GM19397 (cell line): ENCODE measurements around the gene PGAM2.
A peak's percentile ranks its signal among the peaks of the same experiment; 100 is the strongest.

Experiments
- ATAC-seq: cut with Tn5 transposase; IDR thresholded peaks from one replicate; pipeline ENCODE4 v1.9.1; 2021; ENCODE audit warnings: mild to moderate bottlenecking, moderate library complexity; ENCODE audit not compliant: unreplicated experiment

Gene PGAM2

GRCh38 chr7:44103923-44104859 is 38.8 kb upstream of the PGAM2 start, which contains the start of gene AEBP1:
Gene AEBP1 (plus strand): TSS chr7:44104345. CDS start chr7:44104666, 321 bp downstream.
- ATAC-seq: no peak

GRCh38 chr7:44103566-44103922 is 38.2 kb upstream of the PGAM2 start:
- no peak for ATAC-seq

GRCh38 chr7:44102846-44103565 is 37.6 kb upstream of the PGAM2 start:
- ATAC-seq: no peak

DNA sequence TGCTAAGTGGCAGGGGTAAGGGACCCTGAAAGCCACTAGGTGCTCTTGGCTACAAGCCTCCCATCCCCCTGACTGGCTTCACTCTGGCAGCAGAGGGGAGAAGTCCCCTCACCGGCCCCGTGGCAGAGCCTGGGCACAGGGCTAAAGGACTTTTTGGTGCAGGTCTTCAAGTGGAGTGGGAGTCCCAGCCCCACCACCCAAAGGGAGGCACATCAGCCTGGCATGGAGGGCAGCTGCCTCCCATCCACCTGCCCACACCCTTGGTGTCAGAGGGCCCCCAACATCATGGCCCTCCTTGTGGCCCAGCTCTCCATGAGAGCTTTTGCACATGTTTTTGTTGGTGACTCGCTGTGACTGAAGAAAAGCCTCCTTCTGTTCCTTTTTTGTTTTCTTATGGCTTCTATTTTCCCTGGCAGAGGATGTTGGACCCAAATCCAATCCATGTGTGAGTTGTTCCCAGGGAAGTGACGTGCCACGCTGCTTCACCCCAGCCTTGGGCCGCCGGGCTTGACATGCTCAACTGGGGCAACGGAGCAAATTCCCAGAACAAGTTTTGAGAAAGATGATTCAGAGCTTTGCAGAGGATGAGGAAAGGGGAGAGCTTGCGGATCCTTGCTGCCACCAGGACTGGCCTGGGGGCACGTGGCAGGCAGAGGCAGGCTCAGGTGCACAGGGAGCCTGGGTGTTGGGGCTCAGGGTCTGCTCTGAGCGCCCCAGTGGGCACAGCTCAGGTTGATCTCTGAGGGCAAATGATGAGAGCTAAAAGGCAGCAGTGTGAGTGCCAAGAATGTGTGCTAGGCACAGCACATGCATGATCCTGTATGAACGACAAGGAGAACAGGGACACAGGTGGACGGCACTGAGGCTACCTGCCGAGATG is 36.8 kb upstream of the PGAM2 start:
- no peak for ATAC-seq

GRCh38 chr7:44101303-44101965 is 36.1 kb upstream of the PGAM2 start:
- ATAC-seq: no peak

DNA sequence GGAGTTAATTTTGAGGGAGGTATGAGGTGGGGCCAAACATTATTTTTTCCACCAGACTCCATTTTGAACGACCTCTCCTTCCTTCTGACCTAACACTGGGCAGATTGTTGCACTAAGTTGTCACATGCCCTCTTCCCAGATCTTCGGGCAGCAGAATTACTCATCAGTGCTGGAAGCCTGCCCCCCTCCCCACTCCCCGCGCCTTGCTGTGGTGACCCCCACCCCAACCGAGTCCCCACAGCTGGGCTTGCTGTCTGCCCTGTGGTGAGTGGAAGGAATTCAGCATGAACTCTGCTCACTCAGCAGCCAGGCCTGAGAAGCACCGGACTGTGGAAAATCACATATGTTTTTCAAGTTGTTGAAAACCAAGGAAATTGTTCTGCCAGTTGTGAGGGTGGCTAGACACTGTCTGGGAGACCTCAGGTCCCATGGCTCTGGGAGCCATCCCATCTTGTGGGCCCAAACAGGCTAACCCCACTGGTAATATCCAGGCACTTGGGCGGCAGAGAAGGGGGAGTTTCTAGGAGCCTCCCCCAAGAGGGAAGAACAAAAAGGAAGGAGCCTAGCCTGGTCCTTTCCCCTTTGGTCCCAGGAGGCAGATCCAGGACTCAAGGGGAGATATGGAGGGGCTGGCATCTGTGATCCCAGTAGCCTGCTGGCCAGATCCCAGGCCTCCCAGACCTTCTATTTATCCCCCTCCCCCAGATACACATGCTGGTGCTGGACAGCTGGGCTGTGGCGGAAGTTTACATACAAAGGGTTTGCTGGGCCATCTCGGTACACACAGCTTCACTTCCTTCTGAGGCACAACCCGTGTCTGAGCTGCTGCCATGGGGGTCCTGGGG is 35.3 kb upstream of the PGAM2 start:
- ATAC-seq: no peak

DNA sequence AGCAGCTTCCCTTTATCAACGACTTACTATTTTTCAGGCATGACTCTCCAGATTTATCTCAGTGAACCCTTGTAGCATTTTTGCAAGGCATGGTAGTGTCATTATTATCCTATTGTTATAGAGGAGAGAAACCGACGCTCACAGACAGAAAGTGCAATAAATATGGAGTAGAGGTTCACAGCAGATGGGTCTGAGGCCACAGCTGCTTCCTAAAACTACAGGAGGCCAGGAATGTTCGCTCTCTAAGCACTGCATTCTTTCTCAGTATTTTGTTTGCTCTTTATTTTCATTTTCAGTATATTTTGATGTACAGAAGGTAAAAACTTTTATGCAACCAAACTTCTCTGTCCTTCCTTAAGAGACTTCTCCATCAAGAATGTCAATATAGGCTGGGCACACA is 34.3 kb upstream of the PGAM2 start:
- ATAC-seq: no peak

GRCh38 chr7:44098092-44099068 is 33.0 kb upstream of the PGAM2 start:
- no peak for ATAC-seq

DNA sequence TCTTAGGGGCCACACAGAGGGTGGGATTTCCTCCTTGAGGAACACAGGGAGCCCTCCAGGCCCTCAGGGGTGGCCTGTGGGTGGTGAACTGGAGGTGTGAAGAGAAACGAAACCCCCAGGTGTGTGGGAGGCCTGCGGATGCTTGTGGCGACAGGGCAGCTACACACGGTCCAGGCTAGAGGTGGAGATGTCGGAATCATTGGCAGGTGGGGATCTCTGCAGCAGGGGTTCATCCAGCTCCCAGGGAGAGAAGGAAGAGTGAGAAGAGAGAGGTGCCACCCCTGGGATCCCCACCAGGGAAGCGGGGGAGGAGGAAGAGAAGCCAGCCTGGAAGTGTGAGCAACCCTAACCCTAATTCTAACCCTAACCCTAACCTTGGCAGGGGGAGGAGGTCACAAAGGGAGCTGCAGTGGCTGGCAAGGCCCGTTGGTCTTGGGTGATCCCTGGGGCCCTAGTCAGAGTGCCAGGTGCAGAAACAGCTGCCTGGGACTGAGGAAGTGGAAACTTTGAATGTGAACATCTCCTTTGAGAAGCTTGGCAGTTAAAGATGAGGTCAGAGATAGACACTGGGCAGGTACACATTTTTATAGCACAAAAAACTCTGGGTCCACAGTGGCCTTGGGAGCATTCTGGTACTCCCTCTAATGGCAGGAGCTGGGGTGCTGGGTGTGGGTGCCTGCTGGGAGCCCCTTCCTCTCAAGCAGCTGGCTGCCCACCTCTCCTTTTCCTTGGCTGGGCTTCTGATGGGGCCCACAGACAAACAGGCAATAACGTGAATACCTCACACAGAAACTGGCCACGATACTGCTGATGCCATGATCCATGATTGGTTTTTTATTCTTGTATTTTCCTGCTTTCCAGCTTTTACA is 31.9 kb upstream of the PGAM2 start:
- peak; percentile 69 for ATAC-seq

DNA sequence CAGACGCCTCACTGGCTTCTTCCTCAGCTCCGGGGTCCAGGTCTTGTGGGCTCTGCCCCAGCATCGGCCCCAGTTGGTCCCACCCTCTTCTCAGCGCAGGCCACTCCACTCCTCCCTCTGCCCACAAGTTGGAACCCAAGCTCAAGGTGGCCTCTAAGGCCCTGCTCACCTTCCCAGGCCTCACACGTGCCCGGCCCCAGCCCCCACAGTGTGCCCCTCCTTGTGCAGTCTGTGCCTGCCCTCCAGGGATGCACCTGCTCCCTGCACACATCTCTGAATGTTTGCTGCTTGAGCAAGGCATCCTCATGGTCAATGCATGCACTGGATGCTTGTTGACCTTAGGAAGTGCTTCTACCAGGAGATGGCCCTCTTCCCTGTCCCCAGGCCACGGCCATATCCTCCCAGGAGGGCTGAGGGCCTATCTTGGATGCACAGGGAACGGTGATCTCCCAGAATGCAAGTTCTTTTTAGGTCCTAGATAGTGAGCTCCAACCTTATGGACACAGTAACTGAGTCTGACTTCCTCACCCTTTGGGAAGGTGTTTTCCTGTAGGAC is 31.0 kb upstream of the PGAM2 start:
- no peak for ATAC-seq

GRCh38 chr7:44095781-44096180 is 30.4 kb upstream of the PGAM2 start:
- ATAC-seq: no peak

- ATAC-seq: no peak
Measured at GRCh38 chr7:44094883-44095592, 29.7 kb upstream of the PGAM2 start.

DNA sequence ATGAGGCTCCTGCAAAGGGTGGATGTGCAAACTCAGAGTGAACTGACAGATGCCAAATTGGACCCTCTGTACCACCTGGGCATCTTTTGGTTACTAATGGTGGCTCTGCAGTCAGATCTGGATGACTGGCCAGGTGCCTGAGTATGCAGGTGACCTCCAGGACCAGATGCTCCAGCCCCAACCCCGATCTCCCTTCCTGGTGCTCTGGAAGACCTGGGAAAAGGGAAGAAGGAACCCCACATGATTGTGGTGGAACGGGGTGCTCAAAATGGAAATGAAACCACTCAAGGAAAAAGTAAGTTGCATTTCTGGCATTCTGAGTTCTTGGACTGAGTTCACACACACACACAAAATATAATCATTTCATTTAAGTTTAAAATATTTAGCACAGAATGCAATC is 29.0 kb upstream of the PGAM2 start:
- ATAC-seq: no peak

DNA sequence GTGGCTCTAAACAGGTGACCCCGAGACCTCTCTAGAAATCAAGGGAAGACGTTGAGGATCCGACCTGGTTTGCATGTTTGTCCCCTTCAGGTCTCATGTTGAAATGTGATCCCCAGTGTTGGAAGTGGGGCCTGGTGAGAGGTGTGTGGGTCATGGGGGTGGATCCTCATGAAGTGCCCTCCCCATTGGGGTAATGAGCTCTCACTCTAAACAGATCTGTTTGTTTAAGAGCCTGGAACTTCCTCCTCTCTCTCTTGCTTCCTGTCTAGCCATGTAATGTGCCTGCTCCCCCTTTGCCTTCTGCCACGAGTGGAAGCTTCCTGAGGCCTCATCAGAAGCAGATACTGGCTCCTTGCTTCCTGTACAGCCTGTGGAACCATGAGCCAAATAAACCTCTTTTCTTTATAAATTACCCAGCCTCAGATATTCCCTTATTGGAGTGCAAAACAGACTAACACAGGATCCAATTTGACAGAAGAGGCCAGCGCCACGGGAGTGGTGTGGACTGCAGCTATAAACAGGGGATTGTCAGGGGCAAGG is 27.8 kb upstream of the PGAM2 start:
- no peak for ATAC-seq

GRCh38 chr7:44087911-44088838 is 22.8 kb upstream of the PGAM2 start:
- ATAC-seq: no peak
